Thymus (tissue), 11 donors: Measurements from ENCODE around the gene POU5F1. TPM values are rescaled to one million over a fixed set of nuclear protein-coding genes. Genes with fewer than 3 reads are reported as not detected.

ENCODE experiments used
- DNase-seq, 9 donors: peaks; one replicate each; pipeline ENCODE4 v3.0.0-alpha.2; 2013; ENCODE audit warnings: low spot score in 9 of 9, low read depth in 6 of 9, missing footprints in 1 of 9
- H3K27ac ChIP-seq, 2 donors: one replicate each; pipeline ENCODE4 v1.5.1; 2013; ENCODE audit warnings: control low read depth in 1 of 2, low read depth in 1 of 2, low read length in 1 of 2, mild to moderate bottlenecking in 1 of 2, moderate library complexity in 1 of 2
- H3K27me3 ChIP-seq, 2 donors: one replicate each; pipeline ENCODE4 v1.5.1; 2013; ENCODE audit warnings: low read length in 1 of 2; ENCODE audit not compliant: control insufficient read depth in 2 of 2, insufficient read depth in 1 of 2
- H3K36me3 ChIP-seq, 2 donors: one replicate each; pipeline ENCODE4 v1.5.1; 2013; ENCODE audit warnings: low read length in 1 of 2, mild to moderate bottlenecking in 1 of 2, moderate library complexity in 1 of 2; ENCODE audit not compliant: control insufficient read depth in 2 of 2, insufficient read depth in 2 of 2
- H3K4me1 ChIP-seq, 2 donors: one replicate each; pipeline ENCODE4 v1.5.1; 2013; ENCODE audit warnings: low read length in 2 of 2; ENCODE audit not compliant: control insufficient read depth in 2 of 2, insufficient read depth in 2 of 2
- H3K4me3 ChIP-seq, 2 donors: one replicate each; pipeline ENCODE4 v1.5.1; 2013; ENCODE audit warnings: low read length in 2 of 2, control low read depth in 1 of 2, mild to moderate bottlenecking in 1 of 2
- H3K9me3 ChIP-seq, 2 donors: one replicate each; pipeline ENCODE4 v1.5.1; 2013; ENCODE audit warnings: low read length in 1 of 2, mild to moderate bottlenecking in 1 of 2; ENCODE audit not compliant: control insufficient read depth in 2 of 2, insufficient read depth in 1 of 2
- WGBS: extraction: QIAGEN DNeasy Blood & Tissue Kit; methylation state at CpG from one replicate; pipeline ENCODE4 v1.1.7; 2013; 5-methylcytosine and 5-hydroxymethylcytosine counted together
- polyA plus RNA-seq: library from polyadenylated mRNA; stranded (reverse); fragments of 200-250 nt; gene quantifications from one replicate; pipeline ENCODE4 v1.2.3, GENCODE V29; 2013
- total RNA-seq: library from RNA; stranded (reverse); fragments of 120-200 nt; gene quantifications from one replicate; pipeline ENCODE4 v1.2.4, GENCODE V29; 2013
- donor health status: healthy.

Gene POU5F1
- total and polyA plus RNA-seq, 2 donors, result 0.80 to 5.2 TPM

- Histone ChIP-seq H3K36me3 (no peaks in the 10 kb centered on the region), H3K27ac (no peak overlapping the region), H3K4me3 (no peak overlapping the region), H3K27me3 (peaks cover 0 to 45% of the 10 kb centered on the region in 2 donors), H3K4me1 (peaks cover 0 to 3% of the 10 kb centered on the region in 2 donors), H3K9me3 (no peaks in the 10 kb centered on the region)
- 97% methylated on average over 12 of the region's 12 CpGs for WGBS
- DNase-seq, result no peak
Measured at GRCh38 chr6:31115941-31116560, 54.4 kb downstream of the POU5F1 start.

- H3K4me3 ChIP-seq, result no peak overlapping the region
- no peak for DNase-seq
- no peaks in the 10 kb centered on the region for H3K36me3 ChIP-seq
- no peaks in the 10 kb centered on the region for H3K9me3 ChIP-seq
- no peak overlapping the region for H3K27ac ChIP-seq
- H3K27me3 ChIP-seq, result peaks cover 0 to 51% of the 10 kb centered on the region in 2 donors
- WGBS, result 56% methylated on average over 9 of the region's 9 CpGs
- H3K4me1 ChIP-seq, result peaks cover 0 to 3% of the 10 kb centered on the region in 2 donors
Measured at GRCh38 chr6:31114970-31115849, 55.3 kb downstream of the POU5F1 start.

- no peak for DNase-seq
- Histone ChIP-seq H3K9me3 (no peaks in the 10 kb centered on the region), H3K36me3 (no peaks in the 10 kb centered on the region), H3K27me3 (peaks cover 0 to 57% of the 10 kb centered on the region in 2 donors), H3K4me1 (peaks cover 0 to 3% of the 10 kb centered on the region in 2 donors), H3K27ac (no peak within 1 kb of the TSS), H3K4me3 (no peak within 1 kb of the TSS)
- 77% methylated on average over 3 of the region's 3 CpGs for WGBS
Measured at GRCh38 chr6:31114541-31114878, 56.0 kb downstream of the POU5F1 start, which contains the start of gene PSORS1C1. PSORS1C1 (plus strand) TSS chr6:31114800; CDS start chr6:31129633, 14,833 bp downstream.

Other genes with a start within 250 kb of the POU5F1 start
- gene SFTA2, start 238.5 kb downstream of the POU5F1 start, total RNA-seq, result 0.19 TPM
- 1.8 TPM for gene SFTA2, start 238.5 kb downstream of the POU5F1 start, polyA plus RNA-seq
- 0.05 TPM for gene MUCL3, start 229.7 kb downstream of the POU5F1 start, total RNA-seq
- 0.02 TPM for gene MUCL3, start 229.7 kb downstream of the POU5F1 start, polyA plus RNA-seq
- gene MUC21, start 187.0 kb downstream of the POU5F1 start, total RNA-seq, result under 0.01 TPM
- 0.27 TPM for gene MUC21, start 187.0 kb downstream of the POU5F1 start, polyA plus RNA-seq
- 0.05 TPM for gene MUC22, start 160.2 kb downstream of the POU5F1 start, total RNA-seq
- gene MUC22, start 160.2 kb downstream of the POU5F1 start, polyA plus RNA-seq, result 0.02 TPM
- gene C6orf15, start 58.1 kb downstream of the POU5F1 start, total RNA-seq, result 0.38 TPM
- gene C6orf15, start 58.1 kb downstream of the POU5F1 start, polyA plus RNA-seq, result 24.6 TPM
- 0.14 TPM for gene PSORS1C1, start 55.9 kb downstream of the POU5F1 start, total RNA-seq
- 2.0 TPM for gene PSORS1C1, start 55.9 kb downstream of the POU5F1 start, polyA plus RNA-seq
- 0.05 TPM for gene CDSN, start 50.2 kb downstream of the POU5F1 start, total RNA-seq
- 6.2 TPM for gene CDSN, start 50.2 kb downstream of the POU5F1 start, polyA plus RNA-seq
- not detected for gene PSORS1C2, start 31.6 kb downstream of the POU5F1 start, total RNA-seq
- gene PSORS1C2, start 31.6 kb downstream of the POU5F1 start, polyA plus RNA-seq, result 16.4 TPM
- gene CCHCR1, start 12.9 kb downstream of the POU5F1 start, total RNA-seq, result 14.2 TPM
- gene CCHCR1, start 12.9 kb downstream of the POU5F1 start, polyA plus RNA-seq, result 24.5 TPM
- 23.8 TPM for gene TCF19, start 12.1 kb downstream of the POU5F1 start, total RNA-seq
- gene TCF19, start 12.1 kb downstream of the POU5F1 start, polyA plus RNA-seq, result 5.1 TPM
- gene HLA-C, start 101.4 kb upstream of the POU5F1 start, total RNA-seq, result 259 TPM
- 293 TPM for gene HLA-C, start 101.4 kb upstream of the POU5F1 start, polyA plus RNA-seq
- 1,474 TPM for gene HLA-B, start 186.5 kb upstream of the POU5F1 start, total RNA-seq
- gene HLA-B, start 186.5 kb upstream of the POU5F1 start, polyA plus RNA-seq, result 2,173 TPM
- gene MICA, start 232.9 kb upstream of the POU5F1 start, total RNA-seq, result 5.6 TPM
- gene MICA, start 232.9 kb upstream of the POU5F1 start, polyA plus RNA-seq, result 9.4 TPM